Adrenal gland (tissue), 12 donors: ENCODE data around the gene FAM241B. TPM values are rescaled to one million over a fixed set of nuclear protein-coding genes. Genes with fewer than 3 reads are reported as not detected.

Source experiments
- DNase-seq, 7 donors: peaks; one replicate each; pipeline ENCODE4 v3.0.0-alpha.2; 2019 to 2020
- H3K27ac ChIP-seq, 5 donors: fragments of 200-600 bp; sonication (generic) in 4 of 5; 1 replicate in 3 of 5; 2 replicates in 2 of 5; pipeline versions ENCODE4 v1.5.1 to v1.8.0; 2016 to 2020; ENCODE audit warnings: mild to moderate bottlenecking in 1 of 5
- H3K27me3 ChIP-seq: fragments of 200-600 bp; 2 replicates; pipeline ENCODE4 v1.8.0; 2021
- H3K36me3 ChIP-seq, 2 donors: fragments of 200-600 bp; replicated peaks in 1 of 2; 1 replicate in 1 of 2; 2 replicates in 1 of 2; pipeline versions ENCODE4 v1.5.1 to v1.8.0; 2018 to 2022
- H3K4me1 ChIP-seq, 2 donors: fragments of 200-600 bp; replicated peaks in 1 of 2; 1 replicate in 1 of 2; 2 replicates in 1 of 2; pipeline versions ENCODE4 v1.5.1 to v1.8.0; 2018 to 2021
- H3K4me3 ChIP-seq, 4 donors: fragments of 200-600 bp; sonication (generic) in 3 of 4; one replicate each; pipeline ENCODE4 v1.5.1; 2016 to 2018
- H3K9me3 ChIP-seq, 3 donors: fragments of 200-600 bp; sonication (generic) in 1 of 3; replicated peaks in 1 of 3; 1 replicate in 2 of 3; 2 replicates in 1 of 3; pipeline versions ENCODE4 v1.5.1 to v1.8.0; 2016 to 2021
- POLR2A ChIP-seq, 2 donors: fragments of 450-650 bp; IDR thresholded peaks; one replicate each; pipeline ENCODE4 v1.6.1; 2017; ENCODE audit warnings: antibody characterized with exemption in 2 of 2, mild to moderate bottlenecking in 2 of 2, moderate library complexity in 1 of 2
- WGBS, 4 donors: extraction: QIAGEN DNeasy Blood & Tissue Kit in 2 of 4; methylation state at CpG; one replicate each; pipeline versions ENCODE4 v1.1.5 to v1.1.7; 2013 to 2017; 5-methylcytosine and 5-hydroxymethylcytosine counted together
- intact Hi-C, 2 donors: fragments of 100-400 bp; cut with DNase I; formaldehyde crosslinking; loops; one replicate each; pipeline versions ENCODE4 v1.14.1 to v1.15.0; 2022 to 2023
- polyA plus RNA-seq, 3 donors: library from polyadenylated mRNA; stranded (reverse); fragments of 200-250 nt in 2 of 3; fragments of 350-450 nt in 1 of 3; fragmentation: Illumina TruSeq in 1 of 3; extraction: RNeasy Lipid Tissue Mini Kit (QIAGEN cat#74804) in 1 of 3; gene quantifications; one replicate each; pipeline ENCODE4 v1.2.3, GENCODE V29; 2013 to 2014
- total RNA-seq, 9 donors: library from RNA; depleted of rRNA in 4 of 9; stranded (reverse); fragments of >200 nt in 4 of 9; fragments of 120-200 nt in 1 of 9; fragmentation: NEBNext Ultra II Directional in 1 of 9; extraction: Animal tissue kit (Norgen Biotek cat#: 25700) in 1 of 9; gene quantifications; one replicate each; pipeline versions ENCODE4 v1.1.0 to v1.2.4, GENCODE V29; 2013 to 2023
- TF ChIP-seq, protein P1 (sequence below), 6 experiments: fragments of 450-650 bp in 4 of 6; fragments of 200-600 bp in 2 of 6; sonication (generic) in 1 of 6; IDR thresholded peaks; 1 replicate in 5 of 6; 2 replicates in 1 of 6; pipeline versions ENCODE4 v1.5.1 to v1.8.0; 2016 to 2021; ENCODE audit warnings: antibody characterized with exemption in 6 of 6, mild to moderate bottlenecking in 2 of 6, moderate library complexity in 1 of 6
- donor health status: healthy with polysubstance abuse.
- donor health status: Bipolar disorder and iron deficiency.
- donor health status: DM: yes; HTN: yes; CAD: no.
- donor health status: DM: no; HTN: no; CAD: no.
- donor health status: DM: no; HTN: no; CAD: no.
- donor health status: DM: yes; HTN: yes; CAD: no.

The FAM241B gene
- total and polyA plus RNA-seq, 12 donors, result 1.4 to 4.6 (median 3.0) TPM; not detected in 2

- H3K4me1 ChIP-seq, result no peaks in the 10 kb centered on the region
- no peaks in the 10 kb centered on the region for H3K27me3 ChIP-seq
- no peaks in the 10 kb centered on the region for H3K9me3 ChIP-seq
- no peak overlapping the region for H3K4me3 ChIP-seq
- DNase-seq, result peak in 1 of 7 donors; percentile 3
- no peak for TF ChIP-seq POLR2A (IDR thresholded peaks at IDR 0.05)
- TF ChIP-seq, protein P1, sequence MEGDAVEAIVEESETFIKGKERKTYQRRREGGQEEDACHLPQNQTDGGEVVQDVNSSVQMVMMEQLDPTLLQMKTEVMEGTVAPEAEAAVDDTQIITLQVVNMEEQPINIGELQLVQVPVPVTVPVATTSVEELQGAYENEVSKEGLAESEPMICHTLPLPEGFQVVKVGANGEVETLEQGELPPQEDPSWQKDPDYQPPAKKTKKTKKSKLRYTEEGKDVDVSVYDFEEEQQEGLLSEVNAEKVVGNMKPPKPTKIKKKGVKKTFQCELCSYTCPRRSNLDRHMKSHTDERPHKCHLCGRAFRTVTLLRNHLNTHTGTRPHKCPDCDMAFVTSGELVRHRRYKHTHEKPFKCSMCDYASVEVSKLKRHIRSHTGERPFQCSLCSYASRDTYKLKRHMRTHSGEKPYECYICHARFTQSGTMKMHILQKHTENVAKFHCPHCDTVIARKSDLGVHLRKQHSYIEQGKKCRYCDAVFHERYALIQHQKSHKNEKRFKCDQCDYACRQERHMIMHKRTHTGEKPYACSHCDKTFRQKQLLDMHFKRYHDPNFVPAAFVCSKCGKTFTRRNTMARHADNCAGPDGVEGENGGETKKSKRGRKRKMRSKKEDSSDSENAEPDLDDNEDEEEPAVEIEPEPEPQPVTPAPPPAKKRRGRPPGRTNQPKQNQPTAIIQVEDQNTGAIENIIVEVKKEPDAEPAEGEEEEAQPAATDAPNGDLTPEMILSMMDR (IDR thresholded peaks at IDR 0.05), result no peak
- H3K27ac ChIP-seq, result no peak overlapping the region
- no peaks in the 10 kb centered on the region for H3K36me3 ChIP-seq
- 84 to 90% (median 88%) methylated on average over 24 of the region's 24 CpGs for WGBS, 4 donors
- intact Hi-C loops, result loop anchor here (5.0 to 10.0 kb wide), 4 partner anchors 69 to 269 kb away; partner anchors contain the start of gene COL13A1 (in 1 of the 2)
These were observed 15.5 kb downstream of the FAM241B start for GRCh38 chr10:69645296-69646184.

DNA sequence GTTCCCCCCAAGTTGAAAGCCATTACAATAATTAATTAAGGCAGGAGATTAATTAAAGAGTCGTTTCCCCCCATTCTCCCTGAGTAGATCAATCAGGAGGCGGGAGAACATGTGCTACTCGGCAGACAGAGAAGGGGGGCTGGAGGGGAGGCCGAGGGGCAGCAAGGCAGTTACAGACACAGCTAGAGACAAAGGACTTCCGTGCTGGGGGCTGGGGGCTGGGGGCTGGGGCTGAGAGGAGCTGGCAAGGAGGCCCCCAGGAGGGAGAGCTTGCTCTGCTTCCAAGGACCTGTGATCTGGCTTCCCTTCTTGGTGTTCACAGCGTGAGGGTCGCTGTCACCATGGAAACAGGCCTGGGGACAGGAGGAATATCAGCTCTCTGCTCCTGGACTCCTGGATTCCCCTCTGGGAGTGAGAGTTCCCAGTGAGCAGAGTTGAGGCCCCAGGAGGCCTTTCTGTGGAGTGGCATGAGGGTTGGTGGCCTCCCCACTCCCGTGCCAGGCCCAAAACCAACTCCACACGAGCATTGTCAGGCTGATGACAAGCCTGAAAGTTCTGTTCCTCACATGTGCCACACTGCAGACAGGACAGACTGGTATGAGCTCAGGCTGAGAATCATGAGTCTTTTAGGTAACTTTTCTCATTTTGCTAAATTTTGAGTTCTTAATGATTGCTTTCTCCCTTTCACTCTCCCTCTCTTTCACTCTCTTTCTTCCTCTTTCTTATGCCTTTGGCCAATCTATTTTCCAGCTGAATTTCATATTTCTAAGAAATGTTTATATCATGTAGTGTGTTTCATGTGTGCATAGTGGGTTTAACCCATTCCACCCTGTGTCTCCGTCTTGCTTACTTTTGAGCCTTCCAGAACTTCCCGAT lies 16.4 kb downstream of the FAM241B start:
- Histone ChIP-seq H3K27ac (no peak overlapping the region), H3K27me3 (no peaks in the 10 kb centered on the region), H3K36me3 (no peaks in the 10 kb centered on the region), H3K9me3 (no peaks in the 10 kb centered on the region), H3K4me1 (no peaks in the 10 kb centered on the region), H3K4me3 (no peak overlapping the region)
- intact Hi-C loops, result loop anchor here (5.0 to 10.0 kb wide), 4 partner anchors 68 to 268 kb away; partner anchors contain the start of gene COL13A1 (in 1 of the 2)
- TF ChIP-seq, protein P1 (IDR thresholded peaks at IDR 0.05), result no peak
- TF ChIP-seq POLR2A (IDR thresholded peaks at IDR 0.05), result no peak
- peak in 2 of 7 donors; percentile 5 for DNase-seq
- WGBS, 4 donors, result 67 to 76% (median 73%) methylated on average over 9 to 11 of the region's 11 CpGs

DNA sequence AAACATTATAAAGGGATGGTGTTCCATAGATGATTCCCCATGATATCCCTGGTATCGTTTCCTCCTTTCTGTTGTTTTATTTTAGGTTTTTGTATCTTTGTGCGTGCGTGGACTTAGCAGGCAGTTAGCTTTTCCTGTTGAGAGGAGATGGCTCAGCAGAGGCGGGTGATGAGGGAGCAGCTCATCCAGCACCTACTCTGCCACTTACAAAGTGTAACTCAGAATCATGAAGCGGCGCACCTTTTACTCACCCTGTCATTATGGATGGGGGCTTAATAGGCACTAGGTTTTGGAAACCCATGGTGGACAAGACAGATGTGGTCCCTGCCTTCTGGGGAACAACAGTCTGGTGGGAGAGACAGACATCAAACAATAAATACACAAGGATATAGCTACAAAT lies 17.1 kb downstream of the FAM241B start:
- H3K9me3 ChIP-seq, result no peaks in the 10 kb centered on the region
- no peaks in the 10 kb centered on the region for H3K4me1 ChIP-seq
- intact Hi-C loops, result loop anchor here (5.0 to 10.0 kb wide), 4 partner anchors 68 to 268 kb away; partner anchors contain the start of gene COL13A1 (in 1 of the 2)
- H3K36me3 ChIP-seq, result no peaks in the 10 kb centered on the region
- no peak for DNase-seq
- TF ChIP-seq, protein P1 (IDR thresholded peaks at IDR 0.05), result no peak
- TF ChIP-seq POLR2A (IDR thresholded peaks at IDR 0.05), result no peak
- WGBS, 4 donors, result 74 to 86% (median 83%) methylated on average over 6 of the region's 6 CpGs
- no peak overlapping the region for H3K4me3 ChIP-seq
- no peaks in the 10 kb centered on the region for H3K27me3 ChIP-seq
- H3K27ac ChIP-seq, result no peak overlapping the region

DNA sequence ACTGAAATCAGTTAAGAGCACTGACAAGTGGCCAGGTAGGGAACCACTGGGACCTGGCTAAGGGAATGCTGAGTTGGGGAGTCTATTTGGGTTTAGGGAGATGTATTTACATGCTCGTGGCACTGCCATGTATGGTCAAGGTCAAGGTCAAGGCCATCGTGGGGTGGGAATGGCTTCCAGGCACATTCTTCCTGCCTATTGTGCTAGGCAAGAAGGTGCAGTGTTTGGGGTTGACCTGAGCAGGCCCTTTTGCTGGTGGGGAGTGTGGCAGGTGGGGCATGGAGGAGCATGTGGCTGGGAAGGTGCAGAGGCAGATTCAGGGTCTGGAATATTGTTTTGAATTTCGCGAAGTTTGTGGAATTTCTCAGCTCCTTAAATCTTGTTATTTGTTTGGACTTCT lies 17.8 kb downstream of the FAM241B start:
- no peaks in the 10 kb centered on the region for H3K4me1 ChIP-seq
- H3K36me3 ChIP-seq, result no peaks in the 10 kb centered on the region
- no peak overlapping the region for H3K4me3 ChIP-seq
- intact Hi-C loops, result loop anchor here (5.0 to 10.0 kb wide), 4 partner anchors 67 to 267 kb away; partner anchors contain the start of gene COL13A1 (in 1 of the 2)
- TF ChIP-seq, protein P1 (IDR thresholded peaks at IDR 0.05), result no peak
- no peak for TF ChIP-seq POLR2A (IDR thresholded peaks at IDR 0.05)
- H3K27ac ChIP-seq, result no peak overlapping the region
- H3K27me3 ChIP-seq, result no peaks in the 10 kb centered on the region
- DNase-seq, result no peak
- H3K9me3 ChIP-seq, result no peaks in the 10 kb centered on the region
- WGBS, 4 donors, result 55 to 69% (median 59%) methylated on average over 4 of the region's 4 CpGs
